ENCODE results near the gene AMIGO2.

The AMIGO2 gene

GRCh38 chr12:47110011-47110541 lies 30.3 kb upstream of the AMIGO2 start:
- in situ Hi-C loops (cut with HindIII; ENCODE audit: low sequenced_read_pairs), result no loop called here
- no peak for TF ChIP-seq CTCF (IDR thresholded peaks at IDR 0.05; ENCODE audit: low read depth, low read length)
- no peak for DNase-seq (ENCODE audit: low read depth, low spot score)
- H3K4me3 ChIP-seq (ENCODE audit: low read depth, low read length), result no peak overlapping the region

GRCh38 chr12:47107926-47108325 lies 28.2 kb upstream of the AMIGO2 start:
- TF ChIP-seq CTCF (IDR thresholded peaks at IDR 0.05; ENCODE audit: low read depth, low read length), result no peak
- DNase-seq (ENCODE audit: low read depth, low spot score), result no peak
- H3K4me3 ChIP-seq (ENCODE audit: low read depth, low read length), result no peak overlapping the region
- in situ Hi-C loops (cut with HindIII; ENCODE audit: low sequenced_read_pairs), result no loop called here

- no peak for TF ChIP-seq CTCF (IDR thresholded peaks at IDR 0.05; ENCODE audit: low read depth, low read length)
- DNase-seq (ENCODE audit: low read depth, low spot score), result no peak
- H3K4me3 ChIP-seq (ENCODE audit: low read depth, low read length), result no peak overlapping the region
- in situ Hi-C loops (cut with HindIII; ENCODE audit: low sequenced_read_pairs), result no loop called here
Observed at GRCh38 chr12:47107446-47107845, 27.7 kb upstream of the AMIGO2 start.

GRCh38 chr12:47105914-47106674 lies 26.3 kb upstream of the AMIGO2 start:
- no peak for DNase-seq (ENCODE audit: low read depth, low spot score)
- no peak for TF ChIP-seq CTCF (IDR thresholded peaks at IDR 0.05; ENCODE audit: low read depth, low read length)
- no peak overlapping the region for H3K4me3 ChIP-seq (ENCODE audit: low read depth, low read length)
- in situ Hi-C loops (cut with HindIII; ENCODE audit: low sequenced_read_pairs), result no loop called here

GRCh38 chr12:47102845-47103651 lies 23.3 kb upstream of the AMIGO2 start:
- TF ChIP-seq CTCF (IDR thresholded peaks at IDR 0.05; ENCODE audit: low read depth, low read length), result no peak
- no peak overlapping the region for H3K4me3 ChIP-seq (ENCODE audit: low read depth, low read length)
- in situ Hi-C loops (cut with HindIII; ENCODE audit: low sequenced_read_pairs), result no loop called here
- DNase-seq (ENCODE audit: low read depth, low spot score), result peak; percentile 32

GRCh38 chr12:47102406-47102805 lies 22.6 kb upstream of the AMIGO2 start:
- TF ChIP-seq CTCF (IDR thresholded peaks at IDR 0.05; ENCODE audit: low read depth, low read length), result no peak
- no peak for DNase-seq (ENCODE audit: low read depth, low spot score)
- in situ Hi-C loops (cut with HindIII; ENCODE audit: low sequenced_read_pairs), result no loop called here
- no peak overlapping the region for H3K4me3 ChIP-seq (ENCODE audit: low read depth, low read length)

Measured in astrocyte of the spinal cord (primary cell).